Measurements from ENCODE around the gene KIAA0513.

KIAA0513 gene

GRCh38 chr16:85096921-85097320 is 69.3 kb downstream of the KIAA0513 start:
- Histone ChIP-seq H4K20me1 (ENCODE audit: insufficient read depth, low read length, poor library complexity, severe bottlenecking) (no peaks in the 10 kb centered on the region), H3K4me1 (ENCODE audit: insufficient read depth, low read length, poor library complexity, severe bottlenecking) (no peaks in the 10 kb centered on the region)
- TF ChIP-seq EZH2phosphoT487 (IDR thresholded peaks at IDR 0.05; ENCODE audit: borderline replicate concordance), result no peak
- TF ChIP-seq CTCF (conservative IDR thresholded peaks at IDR 0.05; ENCODE audit: low read length), result no peak

GRCh38 chr16:85098565-85098964 is 71.0 kb downstream of the KIAA0513 start:
- H3F3A ChIP-seq (ENCODE audit: low read depth), result no peaks in the 10 kb centered on the region
- no peaks in the 10 kb centered on the region for H4K20me1 ChIP-seq (ENCODE audit: insufficient read depth, low read length, poor library complexity, severe bottlenecking)
- H3K79me2 ChIP-seq (ENCODE audit: insufficient read depth, low read length), result no peaks in the 10 kb centered on the region
- no peak for TF ChIP-seq EZH2phosphoT487 (IDR thresholded peaks at IDR 0.05; ENCODE audit: borderline replicate concordance)
- no peak for TF ChIP-seq CTCF (conservative IDR thresholded peaks at IDR 0.05; ENCODE audit: low read length)
- H3K4me1 ChIP-seq (ENCODE audit: insufficient read depth, low read length, poor library complexity, severe bottlenecking), result no peaks in the 10 kb centered on the region
- no peaks in the 10 kb centered on the region for H3K9me2 ChIP-seq (replicated peaks; ENCODE audit: low read depth, low read length)
- H3K9ac ChIP-seq (ENCODE audit: low read depth, low read length, poor library complexity, severe bottlenecking), result no peak overlapping the region
- no peaks in the 10 kb centered on the region for H3K9me3 ChIP-seq (ENCODE audit: insufficient read depth, low read depth, low read length)
- no peaks in the 10 kb centered on the region for H3K36me3 ChIP-seq (ENCODE audit: insufficient read depth, low read length)
- H3K27me3 ChIP-seq (ENCODE audit: insufficient read depth, low read length, poor library complexity, severe bottlenecking), result no peaks in the 10 kb centered on the region
- no peak overlapping the region for H3K4me3 ChIP-seq (ENCODE audit: low read length, poor library complexity, severe bottlenecking)
- no peak overlapping the region for H3K4me2 ChIP-seq (ENCODE audit: low read depth, low read length, poor library complexity, severe bottlenecking)
- H2AFZ ChIP-seq (ENCODE audit: low read length), result no peak overlapping the region

More at GRCh38 chr16:85096921-85097320, 69.3 kb downstream of the KIAA0513 start:
- no peak overlapping the region for H2AFZ ChIP-seq (ENCODE audit: low read length)
- no peak overlapping the region for H3K4me3 ChIP-seq (ENCODE audit: low read length, poor library complexity, severe bottlenecking)
- no peaks in the 10 kb centered on the region for H3K9me2 ChIP-seq (replicated peaks; ENCODE audit: low read depth, low read length)
- no peaks in the 10 kb centered on the region for H3K79me2 ChIP-seq (ENCODE audit: insufficient read depth, low read length)
- no peaks in the 10 kb centered on the region for H3F3A ChIP-seq (ENCODE audit: low read depth)
- H3K9me3 ChIP-seq (ENCODE audit: insufficient read depth, low read depth, low read length), result no peaks in the 10 kb centered on the region
- no peak overlapping the region for H3K9ac ChIP-seq (ENCODE audit: low read depth, low read length, poor library complexity, severe bottlenecking)
- H3K27me3 ChIP-seq (ENCODE audit: insufficient read depth, low read length, poor library complexity, severe bottlenecking), result no peaks in the 10 kb centered on the region
- no peaks in the 10 kb centered on the region for H3K36me3 ChIP-seq (ENCODE audit: insufficient read depth, low read length)
- no peak overlapping the region for H3K4me2 ChIP-seq (ENCODE audit: low read depth, low read length, poor library complexity, severe bottlenecking)

- Histone ChIP-seq H3K9me3 (ENCODE audit: insufficient read depth, low read depth, low read length) (no peaks in the 10 kb centered on the region), H3K79me2 (ENCODE audit: insufficient read depth, low read length) (no peaks in the 10 kb centered on the region), H3K27me3 (ENCODE audit: insufficient read depth, low read length, poor library complexity, severe bottlenecking) (no peaks in the 10 kb centered on the region), H2AFZ (ENCODE audit: low read length) (no peak overlapping the region), H3K9ac (ENCODE audit: low read depth, low read length, poor library complexity, severe bottlenecking) (no peak overlapping the region), H3K36me3 (ENCODE audit: insufficient read depth, low read length) (no peaks in the 10 kb centered on the region), H3K4me2 (ENCODE audit: low read depth, low read length, poor library complexity, severe bottlenecking) (no peak overlapping the region), H3K4me1 (ENCODE audit: insufficient read depth, low read length, poor library complexity, severe bottlenecking) (peaks cover 14% of the 10 kb centered on the region), H3K9me2 (replicated peaks; ENCODE audit: low read depth, low read length) (no peaks in the 10 kb centered on the region), H3K4me3 (ENCODE audit: low read length, poor library complexity, severe bottlenecking) (no peak overlapping the region), H3F3A (ENCODE audit: low read depth) (no peaks in the 10 kb centered on the region), H4K20me1 (ENCODE audit: insufficient read depth, low read length, poor library complexity, severe bottlenecking) (no peaks in the 10 kb centered on the region)
- no peak for TF ChIP-seq EZH2phosphoT487 (IDR thresholded peaks at IDR 0.05; ENCODE audit: borderline replicate concordance)
- no peak for TF ChIP-seq CTCF (conservative IDR thresholded peaks at IDR 0.05; ENCODE audit: low read length)
Measured at GRCh38 chr16:85100265-85100664, 72.7 kb downstream of the KIAA0513 start.
